Adrenal gland (tissue), 12 donors: ENCODE results near the gene G6PD. TPM values are rescaled to one million over a fixed set of nuclear protein-coding genes. Genes with fewer than 3 reads are reported as not detected.

Experiments used
- DNase-seq, 7 donors: peaks; one replicate each; pipeline ENCODE4 v3.0.0-alpha.2; 2019 to 2020
- H3K27ac ChIP-seq, 5 donors: fragments of 200-600 bp; sonication (generic) in 4 of 5; 1 replicate in 3 of 5; 2 replicates in 2 of 5; pipeline versions ENCODE4 v1.5.1 to v1.8.0; 2016 to 2020; ENCODE audit warnings: mild to moderate bottlenecking in 1 of 5
- H3K27me3 ChIP-seq: fragments of 200-600 bp; 2 replicates; pipeline ENCODE4 v1.8.0; 2021
- H3K36me3 ChIP-seq, 2 donors: fragments of 200-600 bp; replicated peaks in 1 of 2; 1 replicate in 1 of 2; 2 replicates in 1 of 2; pipeline versions ENCODE4 v1.5.1 to v1.8.0; 2018 to 2022
- H3K4me1 ChIP-seq, 2 donors: fragments of 200-600 bp; replicated peaks in 1 of 2; 1 replicate in 1 of 2; 2 replicates in 1 of 2; pipeline versions ENCODE4 v1.5.1 to v1.8.0; 2018 to 2021
- H3K4me3 ChIP-seq, 4 donors: fragments of 200-600 bp; sonication (generic) in 3 of 4; one replicate each; pipeline ENCODE4 v1.5.1; 2016 to 2018
- H3K9me3 ChIP-seq, 3 donors: fragments of 200-600 bp; sonication (generic) in 1 of 3; replicated peaks in 1 of 3; 1 replicate in 2 of 3; 2 replicates in 1 of 3; pipeline versions ENCODE4 v1.5.1 to v1.8.0; 2016 to 2021
- CTCF ChIP-seq, 6 experiments: fragments of 450-650 bp in 4 of 6; fragments of 200-600 bp in 2 of 6; sonication (generic) in 1 of 6; IDR thresholded peaks; 1 replicate in 5 of 6; 2 replicates in 1 of 6; pipeline versions ENCODE4 v1.5.1 to v1.8.0; 2016 to 2021; ENCODE audit warnings: antibody characterized with exemption in 6 of 6, mild to moderate bottlenecking in 2 of 6, moderate library complexity in 1 of 6
- POLR2A ChIP-seq, 2 donors: fragments of 450-650 bp; IDR thresholded peaks; one replicate each; pipeline ENCODE4 v1.6.1; 2017; ENCODE audit warnings: antibody characterized with exemption in 2 of 2, mild to moderate bottlenecking in 2 of 2, moderate library complexity in 1 of 2
- WGBS, 4 donors: extraction: QIAGEN DNeasy Blood & Tissue Kit in 2 of 4; methylation state at CpG; one replicate each; pipeline versions ENCODE4 v1.1.5 to v1.1.7; 2013 to 2017; 5-methylcytosine and 5-hydroxymethylcytosine counted together
- intact Hi-C, 2 donors: fragments of 100-400 bp; cut with DNase I; formaldehyde crosslinking; loops; one replicate each; pipeline versions ENCODE4 v1.14.1 to v1.15.0; 2022 to 2023
- polyA plus RNA-seq, 3 donors: library from polyadenylated mRNA; stranded (reverse); fragments of 200-250 nt in 2 of 3; fragments of 350-450 nt in 1 of 3; fragmentation: Illumina TruSeq in 1 of 3; extraction: RNeasy Lipid Tissue Mini Kit (QIAGEN cat#74804) in 1 of 3; gene quantifications; one replicate each; pipeline ENCODE4 v1.2.3, GENCODE V29; 2013 to 2014
- total RNA-seq, 9 donors: library from RNA; depleted of rRNA in 4 of 9; stranded (reverse); fragments of >200 nt in 4 of 9; fragments of 120-200 nt in 1 of 9; fragmentation: NEBNext Ultra II Directional in 1 of 9; extraction: Animal tissue kit (Norgen Biotek cat#: 25700) in 1 of 9; gene quantifications; one replicate each; pipeline versions ENCODE4 v1.1.0 to v1.2.4, GENCODE V29; 2013 to 2023
- donor health status: healthy with polysubstance abuse.
- donor health status: Bipolar disorder and iron deficiency.
- donor health status: DM: yes; HTN: yes; CAD: no.
- donor health status: DM: no; HTN: no; CAD: no.
- donor health status: DM: no; HTN: no; CAD: no.
- donor health status: DM: yes; HTN: yes; CAD: no.

G6PD gene
- total and polyA plus RNA-seq, 12 donors, result 22.1 to 124 (median 93.8) TPM

- intact Hi-C loops, result loop anchor here in 1 of 2 donors (5.0 kb wide), 1 partner anchor 134 kb away; the partner anchor contains the start of gene RPL10
- 70 to 86% (median 74%) methylated on average over 14 to 16 of the region's 16 CpGs; no CpG with 5 or more reads in 1 of the 4 donors for WGBS, 4 donors
Observed at GRCh38 chrX:154531626-154532025, 15.0 kb downstream of the G6PD start.

GRCh38 chrX:154530286-154530685 is 16.4 kb downstream of the G6PD start:
- H3K36me3 ChIP-seq, result peaks cover 0 to 24% of the 10 kb centered on the region in 2 donors
- H3K27ac ChIP-seq, result no peak overlapping the region
- H3K4me1 ChIP-seq, result peaks cover 3 to 8% of the 10 kb centered on the region in 2 donors
- TF ChIP-seq POLR2A (IDR thresholded peaks at IDR 0.05) (no peak), CTCF (IDR thresholded peaks at IDR 0.05) (no peak)
- intact Hi-C loops, result loop anchor here in 1 of 2 donors (5.0 kb wide), 1 partner anchor 133 kb away; the partner anchor contains the start of gene RPL10
- no peaks in the 10 kb centered on the region for H3K9me3 ChIP-seq
- DNase-seq, result no peak
- 86 to 88% (median 88%) methylated on average over 10 to 11 of the region's 11 CpGs; no CpG with 5 or more reads in 1 of the 4 donors for WGBS, 4 donors
- no peaks in the 10 kb centered on the region for H3K27me3 ChIP-seq
- H3K4me3 ChIP-seq, result no peak overlapping the region

More at GRCh38 chrX:154531626-154532025, 15.0 kb downstream of the G6PD start:
- TF ChIP-seq POLR2A (IDR thresholded peaks at IDR 0.05), result no peak
- no peak for TF ChIP-seq CTCF (IDR thresholded peaks at IDR 0.05)
- Histone ChIP-seq H3K4me3 (no peak overlapping the region), H3K9me3 (no peaks in the 10 kb centered on the region), H3K27ac (no peak overlapping the region), H3K36me3 (peaks cover 0 to 24% of the 10 kb centered on the region in 2 donors), H3K27me3 (no peaks in the 10 kb centered on the region), H3K4me1 (peaks cover 3 to 8% of the 10 kb centered on the region in 2 donors)
- DNase-seq, result no peak

GRCh38 chrX:154529206-154529612 is 17.4 kb downstream of the G6PD start:
- no peaks in the 10 kb centered on the region for H3K9me3 ChIP-seq
- TF ChIP-seq CTCF (IDR thresholded peaks at IDR 0.05), result no peak
- TF ChIP-seq POLR2A (IDR thresholded peaks at IDR 0.05), result no peak
- H3K27ac ChIP-seq, result peak overlapping the region in 1 of 5 donors; percentile 68
- H3K36me3 ChIP-seq, result peaks cover 0 to 23% of the 10 kb centered on the region in 2 donors
- 51 to 71% (median 59%) methylated on average over 4 to 6 of the region's 6 CpGs for WGBS, 4 donors
- peak in 6 of 7 donors; percentile 52 to 71 (median 64) for DNase-seq
- intact Hi-C loops, result no loop called here
- H3K4me1 ChIP-seq, result peaks cover 0 to 3% of the 10 kb centered on the region in 2 donors
- no peak overlapping the region for H3K4me3 ChIP-seq
- H3K27me3 ChIP-seq, result no peaks in the 10 kb centered on the region

- no peaks in the 10 kb centered on the region for H3K27me3 ChIP-seq
- H3K27ac ChIP-seq, result peak overlapping the region in 4 of 5 donors; percentile 52 to 80 (median 56)
- peak overlapping the region in 1 of 4 donors; percentile 40 for H3K4me3 ChIP-seq
- WGBS, 4 donors, result 5 to 32% (median 17%) methylated on average over 4 to 15 of the region's 15 CpGs
- TF ChIP-seq CTCF (IDR thresholded peaks at IDR 0.05) (peak; percentile 19 to 55 (median 51)), POLR2A (IDR thresholded peaks at IDR 0.05) (peak in 1 of 2 donors; percentile 31)
- DNase-seq, result peak; percentile 73 to 91 (median 82)
- intact Hi-C loops, result no loop called here
- H3K9me3 ChIP-seq, result no peaks in the 10 kb centered on the region
- H3K36me3 ChIP-seq, result peaks cover 0 to 2% of the 10 kb centered on the region in 2 donors
- H3K4me1 ChIP-seq, result peaks cover 0 to 3% of the 10 kb centered on the region in 2 donors
Observed at GRCh38 chrX:154526901-154527675, 19.6 kb downstream of the G6PD start.
